UCSD-AML1 (cell line): ENCODE results near the gene NARS2.
"Not testable (repeated sequence)": the region's sequence is repeated elsewhere in the genome, so short reads cannot be mapped to it uniquely, and the experiment has no call there.

Experiments
- DNase-seq: peaks from one replicate; lab custom pipeline; 2025; ENCODE audit not compliant: unreplicated experiment; lab: John Stamatoyannopoulos, UW

The NARS2 gene

GRCh38 chr11:78547931-78548705 lies 26.5 kb downstream of the NARS2 start:
- no peak for DNase-seq

GRCh38 chr11:78542007-78542406 lies 32.7 kb downstream of the NARS2 start:
- DNase-seq, result no peak

DNA sequence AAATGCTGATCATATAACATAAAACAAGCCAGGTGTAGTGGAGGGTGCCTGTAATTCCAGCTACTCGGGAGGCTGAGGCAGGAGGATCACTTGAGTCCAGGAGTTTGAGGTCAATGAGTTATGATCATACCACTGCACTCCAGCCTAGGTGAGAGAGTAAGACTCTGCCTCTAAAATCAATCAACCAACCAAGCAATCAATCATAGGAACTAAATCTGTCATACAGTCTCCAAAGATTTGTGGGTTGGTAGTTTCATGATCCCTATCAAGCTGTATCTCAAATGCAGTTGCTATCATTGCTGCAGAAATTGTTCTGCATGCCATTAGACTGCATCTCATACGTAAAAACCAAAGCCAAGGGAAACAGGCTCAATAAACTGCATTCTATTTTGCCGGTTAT lies 33.1 kb downstream of the NARS2 start:
- no peak for DNase-seq

DNA sequence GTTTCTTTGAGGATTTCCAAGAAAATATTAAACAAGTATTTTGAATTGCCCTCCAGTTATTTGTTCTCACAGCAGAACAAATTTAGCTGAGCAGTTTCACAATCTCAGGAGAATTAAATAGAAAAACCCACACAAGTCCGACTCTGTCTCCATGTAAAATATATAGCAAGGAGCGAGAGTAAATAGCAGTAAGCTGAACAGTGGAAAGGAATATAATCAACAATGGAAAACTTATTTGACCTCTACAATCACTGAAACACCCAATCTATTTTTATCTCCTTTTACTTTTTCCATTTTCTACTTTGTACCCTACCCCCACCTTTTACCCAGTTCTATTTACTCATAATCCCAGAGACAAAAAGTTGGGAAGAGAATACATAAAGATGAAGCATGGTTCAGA lies 34.4 kb downstream of the NARS2 start:
- no peak for DNase-seq

DNA sequence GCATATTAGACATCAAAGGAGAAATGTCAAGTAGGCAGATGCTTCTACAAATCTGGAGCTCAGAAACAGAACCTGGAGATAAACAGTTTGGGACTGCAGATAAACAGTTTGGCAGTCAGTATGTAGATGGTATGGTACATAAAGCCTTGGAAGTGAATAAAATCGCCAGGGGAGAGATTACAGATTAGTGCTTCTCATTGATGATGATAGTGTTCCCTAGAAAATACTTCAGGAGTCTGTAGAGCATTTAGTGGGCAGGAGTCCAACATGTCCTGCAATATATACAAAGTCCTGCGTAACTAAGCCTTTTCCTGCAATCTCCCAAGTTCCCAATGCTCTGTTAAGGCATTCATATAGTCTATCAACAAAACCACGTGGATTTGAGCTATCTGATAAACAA lies 35.2 kb downstream of the NARS2 start:
- no peak for DNase-seq

DNA sequence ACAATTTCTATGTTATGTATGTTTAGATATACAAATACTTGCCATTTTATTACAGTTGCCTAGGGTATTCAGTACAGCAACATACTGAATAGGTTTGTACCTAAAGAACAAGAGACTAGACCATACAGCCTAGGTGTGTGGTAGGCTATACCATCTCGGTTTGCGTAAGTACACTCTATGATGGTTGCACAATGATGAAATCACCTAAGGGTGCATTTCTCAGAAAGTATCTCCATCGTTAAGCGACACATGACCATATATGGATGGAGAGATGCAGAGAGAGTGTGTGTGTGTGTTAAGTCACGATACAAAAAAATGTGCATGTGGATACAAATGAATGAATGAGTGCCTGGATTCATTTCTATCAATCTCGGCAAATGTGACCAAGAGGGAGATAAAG lies 37.7 kb downstream of the NARS2 start:
- no peak for DNase-seq

DNA sequence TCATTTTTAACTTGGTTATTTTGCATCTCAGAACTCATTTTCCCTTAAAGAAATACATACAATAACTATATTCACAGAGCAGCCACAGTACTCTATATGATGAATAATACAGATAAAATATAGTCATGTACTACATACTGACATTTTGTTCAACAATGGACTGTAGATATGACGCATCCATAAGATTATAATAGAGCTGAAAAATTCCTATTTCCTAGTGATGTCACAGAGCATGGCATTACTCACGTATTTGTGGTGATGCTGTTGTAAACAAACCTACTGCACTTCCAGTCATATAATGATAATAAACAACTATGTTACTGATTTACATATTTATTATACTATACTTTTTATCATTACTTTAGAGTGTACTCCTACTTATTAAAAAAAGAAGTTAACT lies 38.7 kb downstream of the NARS2 start:
- no peak for DNase-seq

GRCh38 chr11:78535027-78535426 lies 39.6 kb downstream of the NARS2 start:
- no peak for DNase-seq

DNA sequence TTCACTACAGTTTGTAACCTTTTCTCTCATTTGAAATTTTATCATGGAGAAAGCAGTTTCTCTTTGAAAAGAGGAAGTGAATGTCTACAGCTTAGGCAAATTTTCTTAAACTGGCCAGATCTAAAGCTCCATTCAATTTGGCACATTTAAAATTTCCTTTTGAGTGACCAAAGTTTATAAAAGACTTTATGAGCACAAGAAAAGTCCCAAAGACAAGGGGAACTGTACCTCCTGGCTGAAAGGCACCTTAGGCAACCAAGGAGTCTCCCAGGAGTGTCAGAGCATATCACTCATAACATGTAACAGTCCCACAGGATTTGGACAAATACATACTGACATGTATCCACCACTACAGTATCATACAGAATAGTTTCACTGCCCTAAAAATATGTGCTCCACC lies 41.3 kb downstream of the NARS2 start:
- no peak for DNase-seq

- DNase-seq, result no peak
Observed at GRCh38 chr11:78532991-78533390, 41.7 kb downstream of the NARS2 start.

DNA sequence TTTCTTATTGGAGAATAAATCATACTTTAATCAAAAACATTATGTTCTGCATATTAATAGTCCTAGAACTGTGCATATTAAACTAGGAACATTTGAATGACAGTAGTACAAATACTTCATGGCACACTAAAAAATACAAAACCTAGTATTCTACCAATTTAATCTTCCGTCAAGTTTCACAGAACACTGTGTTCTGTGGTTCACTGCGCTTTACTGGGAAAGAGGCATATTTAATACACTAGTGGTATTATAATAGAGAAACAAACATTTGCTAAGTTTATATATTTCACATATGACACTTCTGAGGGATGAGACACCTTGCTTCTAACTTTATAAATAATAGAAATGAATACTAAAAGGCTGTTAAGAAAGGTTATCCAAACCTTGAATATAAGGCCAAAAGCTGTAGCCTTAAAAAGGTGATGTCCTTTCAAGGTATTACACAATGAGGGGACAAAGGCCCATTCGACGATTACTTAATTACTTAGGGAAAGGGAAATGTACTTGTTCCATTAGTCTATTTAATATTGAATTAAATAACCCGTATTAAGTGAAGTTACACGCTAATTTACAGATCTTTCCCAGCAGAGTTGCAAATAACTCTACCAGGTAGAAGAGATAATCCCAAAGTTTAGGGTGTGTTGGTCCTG lies 48.0 kb downstream of the NARS2 start:
- no peak for DNase-seq

GRCh38 chr11:78525720-78526119 lies 48.9 kb downstream of the NARS2 start:
- no peak for DNase-seq

GRCh38 chr11:78520230-78520629 lies 54.4 kb downstream of the NARS2 start:
- DNase-seq, result no peak

- no peak for DNase-seq
Observed at GRCh38 chr11:78516281-78516680, 58.4 kb downstream of the NARS2 start.

- DNase-seq, result no peak
Observed at GRCh38 chr11:78514922-78515502, 59.7 kb downstream of the NARS2 start.

DNA sequence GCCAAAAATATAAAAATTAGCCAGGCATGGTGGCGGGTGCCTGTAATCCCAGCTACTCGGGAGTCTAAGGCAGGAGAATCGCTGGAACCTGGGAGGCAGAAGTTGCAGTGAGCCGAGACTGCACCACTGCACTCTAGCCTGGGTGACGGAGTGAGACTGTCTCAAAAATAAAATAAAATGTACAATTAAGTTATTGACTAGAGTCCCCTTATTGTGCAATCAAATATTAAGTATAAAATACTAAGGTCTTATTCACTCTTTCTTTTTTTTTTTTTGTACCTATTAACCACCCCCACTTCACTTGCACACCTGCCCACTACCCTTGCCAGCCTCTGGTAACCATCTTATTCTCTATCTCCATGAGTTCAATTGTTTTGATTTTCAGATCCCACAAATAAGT lies 61.6 kb downstream of the NARS2 start:
- not testable (repeated sequence) for DNase-seq

- DNase-seq, result no peak
Observed at GRCh38 chr11:78510597-78510996, 64.1 kb downstream of the NARS2 start.

DNA sequence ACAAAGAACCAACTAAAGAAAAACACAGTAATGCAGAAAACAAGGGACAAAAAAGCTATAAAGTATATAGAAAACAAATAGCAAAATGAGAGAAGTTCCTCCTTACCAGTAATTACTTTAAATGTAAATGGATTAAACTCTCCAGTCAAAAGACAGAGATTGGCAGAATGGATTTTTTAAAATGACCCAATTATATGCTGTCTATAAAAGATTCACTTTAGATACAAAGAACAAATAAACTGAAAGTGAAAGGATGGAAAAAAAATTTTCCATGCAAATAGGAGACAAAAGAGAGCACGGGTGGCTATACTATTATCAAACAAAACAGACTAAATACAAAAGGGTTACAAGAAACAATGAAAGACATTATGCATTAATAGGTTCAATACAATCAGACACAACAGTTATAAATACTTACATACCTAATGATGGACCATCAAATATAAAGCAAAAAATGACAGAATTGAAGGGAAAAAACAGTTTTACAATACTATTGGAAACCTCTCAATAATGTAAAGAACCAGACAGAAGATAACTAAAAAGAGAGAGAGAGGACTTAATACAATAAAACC lies 64.6 kb downstream of the NARS2 start:
- DNase-seq, result no peak

DNA sequence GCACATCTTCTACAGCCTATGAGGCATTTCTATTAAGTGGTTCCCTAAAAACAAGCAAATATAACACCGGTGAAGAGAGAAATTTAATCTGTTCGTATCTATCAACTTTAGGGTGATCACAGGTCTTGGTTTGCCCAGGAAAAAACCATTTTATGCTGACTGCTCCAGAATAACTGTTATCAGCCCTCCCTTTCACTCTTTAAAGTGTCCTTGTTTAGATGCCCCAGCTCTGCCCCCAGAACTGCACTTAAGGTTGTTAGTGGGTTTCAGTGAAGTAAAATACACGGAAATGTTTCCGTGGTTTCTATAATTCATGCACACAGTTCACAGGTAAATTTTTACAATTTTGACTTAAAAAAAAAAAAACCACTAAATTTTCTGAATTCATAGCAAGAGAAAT lies 70.0 kb downstream of the NARS2 start:
- no peak for DNase-seq

DNA sequence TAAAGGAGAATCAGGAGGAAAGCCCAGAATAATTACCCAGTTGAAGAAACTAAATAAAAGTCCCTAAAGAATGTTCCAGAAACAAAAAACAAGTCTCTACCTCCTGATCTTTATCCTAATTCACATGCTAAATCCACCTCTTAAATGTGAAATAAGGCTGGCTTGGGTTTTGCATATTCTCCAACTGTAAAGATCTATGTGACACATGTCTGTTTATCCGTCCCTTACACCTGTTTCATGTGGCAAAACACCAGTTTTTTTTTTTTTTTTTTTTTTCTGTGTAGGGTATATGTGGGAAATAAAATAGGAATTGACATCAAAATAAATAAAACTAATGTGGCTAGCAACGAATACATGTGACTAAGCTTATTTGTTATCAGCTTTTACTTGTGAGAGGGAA lies 70.5 kb downstream of the NARS2 start:
- DNase-seq, result no peak

- DNase-seq, result no peak
Observed at GRCh38 chr11:78499971-78500370, 74.7 kb downstream of the NARS2 start.

- no peak for DNase-seq
Observed at GRCh38 chr11:78497293-78497692, 77.4 kb downstream of the NARS2 start.
